ENCODE data around the gene HLCS.

GRCh38 chr21:36915696-36916245 lies 50.7 kb downstream of the HLCS start:
- TF ChIP-seq POLR2A (IDR thresholded peaks at IDR 0.05; ENCODE audit: low read depth, low read length) (no peak), POLR2AphosphoS5 (IDR thresholded peaks at IDR 0.05; ENCODE audit: low read depth, low read length) (no peak)

Data from GM12892 (cell line).